ENCODE data around the gene PPP2R2C.
A peak's percentile ranks its signal among the peaks of the same experiment; 100 is the strongest.

Gene PPP2R2C

GRCh38 chr4:6378493-6379445 lies 93.6 kb downstream of the PPP2R2C start:
- DNase-seq (ENCODE audit: low spot score), result no peak

- DNase-seq (ENCODE audit: low spot score), result no peak
These were observed 94.6 kb downstream of the PPP2R2C start for GRCh38 chr4:6377626-6378492.

- no peak for DNase-seq (ENCODE audit: low spot score)
These were observed 96.7 kb downstream of the PPP2R2C start for GRCh38 chr4:6375620-6376295.

GRCh38 chr4:6374575-6374974 lies 97.8 kb downstream of the PPP2R2C start:
- no peak for DNase-seq (ENCODE audit: low spot score)

- no peak for DNase-seq (ENCODE audit: low spot score)
These were observed 98.6 kb downstream of the PPP2R2C start for GRCh38 chr4:6373541-6374410.

GRCh38 chr4:6372649-6373525 lies 99.5 kb downstream of the PPP2R2C start:
- DNase-seq (ENCODE audit: low spot score), result peak; percentile 55

GRCh38 chr4:6371812-6372211 lies 100.6 kb downstream of the PPP2R2C start:
- no peak for DNase-seq (ENCODE audit: low spot score)

- DNase-seq (ENCODE audit: low spot score), result no peak
These were observed 101.1 kb downstream of the PPP2R2C start for GRCh38 chr4:6371271-6371670.

GRCh38 chr4:6369924-6370645 lies 102.3 kb downstream of the PPP2R2C start:
- DNase-seq (ENCODE audit: low spot score), result no peak

GRCh38 chr4:6369511-6369910 lies 102.9 kb downstream of the PPP2R2C start:
- DNase-seq (ENCODE audit: low spot score), result no peak

- DNase-seq (ENCODE audit: low spot score), result no peak
These were observed 103.4 kb downstream of the PPP2R2C start for GRCh38 chr4:6369035-6369434.

GRCh38 chr4:6368601-6369000 lies 103.8 kb downstream of the PPP2R2C start:
- no peak for DNase-seq (ENCODE audit: low spot score)

GRCh38 chr4:6368096-6368495 lies 104.3 kb downstream of the PPP2R2C start:
- DNase-seq (ENCODE audit: low spot score), result no peak

GRCh38 chr4:6367371-6367851 lies 105.0 kb downstream of the PPP2R2C start:
- no peak for DNase-seq (ENCODE audit: low spot score)

- no peak for DNase-seq (ENCODE audit: low spot score)
These were observed 105.8 kb downstream of the PPP2R2C start for GRCh38 chr4:6366581-6366980.

- DNase-seq (ENCODE audit: low spot score), result no peak
These were observed 106.8 kb downstream of the PPP2R2C start for GRCh38 chr4:6365545-6366086.

- no peak for DNase-seq (ENCODE audit: low spot score)
These were observed 107.8 kb downstream of the PPP2R2C start for GRCh38 chr4:6364581-6364980.

GRCh38 chr4:6364146-6364545 lies 108.3 kb downstream of the PPP2R2C start:
- DNase-seq (ENCODE audit: low spot score), result no peak

GRCh38 chr4:6362896-6363295 lies 109.5 kb downstream of the PPP2R2C start:
- peak; percentile 34 for DNase-seq (ENCODE audit: low spot score)

Data from AG08395 (cell line).